Esophagus squamous epithelium (tissue), 5 donors: ENCODE data around the gene BMPER. TPM values are rescaled to one million over a fixed set of nuclear protein-coding genes. Genes with fewer than 3 reads are reported as not detected.

ENCODE experiments used
- DNase-seq: peaks from one replicate; lab custom pipeline; 2025; lab: John Stamatoyannopoulos, UW
- H3K27ac ChIP-seq, 4 donors: fragments of 200-600 bp; sonication (generic); one replicate each; pipeline ENCODE4 v1.5.1; 2016 to 2019; ENCODE audit warnings: mild to moderate bottlenecking in 1 of 4
- H3K27me3 ChIP-seq, 4 donors: fragments of 200-600 bp; sonication (generic); 1 replicate in 3 of 4; 2 replicates in 1 of 4; pipeline versions ENCODE4 v1.5.1 to v1.6.0; 2017 to 2021; ENCODE audit warnings: antibody characterized with exemption in 1 of 4
- H3K36me3 ChIP-seq, 3 donors: fragments of 200-600 bp; sonication (generic); one replicate each; pipeline ENCODE4 v1.5.1; 2016 to 2019
- H3K4me1 ChIP-seq, 3 donors: fragments of 200-600 bp; sonication (generic); one replicate each; pipeline ENCODE4 v1.5.1; 2017 to 2019
- H3K4me3 ChIP-seq, 4 donors: fragments of 200-600 bp; sonication (generic); 1 replicate in 3 of 4; 2 replicates in 1 of 4; pipeline ENCODE4 v1.5.1; 2016 to 2019; ENCODE audit warnings: mild to moderate bottlenecking in 2 of 4, moderate library complexity in 1 of 4
- H3K9me3 ChIP-seq, 3 donors: fragments of 200-600 bp; sonication (generic); one replicate each; pipeline ENCODE4 v1.5.1; 2016 to 2019
- POLR2A ChIP-seq, 4 donors: fragments of 450-650 bp; IDR thresholded peaks; one replicate each; pipeline ENCODE4 v1.6.1; 2017; ENCODE audit warnings: antibody characterized with exemption in 4 of 4, mild to moderate bottlenecking in 4 of 4, moderate library complexity in 3 of 4
- WGBS, 2 donors: methylation state at CpG; one replicate each; pipeline ENCODE4 v1.1.5; 2018; 5-methylcytosine and 5-hydroxymethylcytosine counted together
- intact Hi-C: fragments of 100-400 bp; cut with DNase I; formaldehyde crosslinking; loops from one replicate; pipeline ENCODE4 v1.15.0; 2022
- total RNA-seq, 4 donors: library from RNA; depleted of rRNA; stranded (reverse); fragments of >200 nt; gene quantifications; one replicate each; pipeline ENCODE4 v1.1.0, GENCODE V29; 2016
- TF ChIP-seq, protein P1 (sequence below), 6 experiments: fragments of 450-650 bp in 4 of 6; fragments of 200-600 bp in 2 of 6; sonication (generic) in 2 of 6; IDR thresholded peaks; one replicate each; pipeline ENCODE4 v1.5.1; 2016 to 2019; ENCODE audit warnings: antibody characterized with exemption in 6 of 6, mild to moderate bottlenecking in 4 of 6, moderate library complexity in 4 of 6
- donor health status: DM: yes; HTN: yes; CAD: no.

The BMPER gene
- total RNA-seq, 4 donors from 2014 or later: 0.11 to 0.76 (median 0.34) TPM

DNA sequence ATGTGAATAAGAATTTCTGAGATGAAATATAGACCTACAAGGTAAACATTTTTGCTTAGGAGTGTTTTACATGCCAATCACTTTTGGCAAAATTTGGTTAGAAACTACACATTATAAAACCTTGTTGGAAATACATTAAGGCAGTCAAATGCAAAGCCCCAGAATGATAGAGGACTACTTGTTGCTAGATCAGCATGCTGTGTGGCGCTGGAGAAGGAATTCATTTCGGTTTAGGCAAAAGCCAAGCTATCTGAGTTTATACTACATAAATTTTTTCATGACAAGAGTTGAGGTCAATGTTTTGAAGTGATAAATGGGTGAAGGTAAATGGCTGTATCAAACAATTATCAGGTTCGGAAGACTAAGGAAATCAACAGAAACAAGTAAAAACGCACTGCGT is 2.3 kb downstream of the BMPER start:
- Histone ChIP-seq H3K27ac (no peak overlapping the region), H3K4me1 (peaks cover 4 to 25% (median 7%) of the 10 kb centered on the region in 3 donors), H3K27me3 (peaks cover 0 to 57% (median 2%) of the 10 kb centered on the region in 4 donors), H3K36me3 (no peaks in the 10 kb centered on the region), H3K9me3 (no peaks in the 10 kb centered on the region), H3K4me3 (no peak overlapping the region)
- intact Hi-C loops: no loop called here
- TF ChIP-seq, protein P1, sequence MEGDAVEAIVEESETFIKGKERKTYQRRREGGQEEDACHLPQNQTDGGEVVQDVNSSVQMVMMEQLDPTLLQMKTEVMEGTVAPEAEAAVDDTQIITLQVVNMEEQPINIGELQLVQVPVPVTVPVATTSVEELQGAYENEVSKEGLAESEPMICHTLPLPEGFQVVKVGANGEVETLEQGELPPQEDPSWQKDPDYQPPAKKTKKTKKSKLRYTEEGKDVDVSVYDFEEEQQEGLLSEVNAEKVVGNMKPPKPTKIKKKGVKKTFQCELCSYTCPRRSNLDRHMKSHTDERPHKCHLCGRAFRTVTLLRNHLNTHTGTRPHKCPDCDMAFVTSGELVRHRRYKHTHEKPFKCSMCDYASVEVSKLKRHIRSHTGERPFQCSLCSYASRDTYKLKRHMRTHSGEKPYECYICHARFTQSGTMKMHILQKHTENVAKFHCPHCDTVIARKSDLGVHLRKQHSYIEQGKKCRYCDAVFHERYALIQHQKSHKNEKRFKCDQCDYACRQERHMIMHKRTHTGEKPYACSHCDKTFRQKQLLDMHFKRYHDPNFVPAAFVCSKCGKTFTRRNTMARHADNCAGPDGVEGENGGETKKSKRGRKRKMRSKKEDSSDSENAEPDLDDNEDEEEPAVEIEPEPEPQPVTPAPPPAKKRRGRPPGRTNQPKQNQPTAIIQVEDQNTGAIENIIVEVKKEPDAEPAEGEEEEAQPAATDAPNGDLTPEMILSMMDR (IDR thresholded peaks at IDR 0.05): no peak
- TF ChIP-seq POLR2A (IDR thresholded peaks at IDR 0.05): no peak
- no peak for DNase-seq
- WGBS, 2 donors: 91 to 96% methylated on average over 5 of the region's 5 CpGs

DNA sequence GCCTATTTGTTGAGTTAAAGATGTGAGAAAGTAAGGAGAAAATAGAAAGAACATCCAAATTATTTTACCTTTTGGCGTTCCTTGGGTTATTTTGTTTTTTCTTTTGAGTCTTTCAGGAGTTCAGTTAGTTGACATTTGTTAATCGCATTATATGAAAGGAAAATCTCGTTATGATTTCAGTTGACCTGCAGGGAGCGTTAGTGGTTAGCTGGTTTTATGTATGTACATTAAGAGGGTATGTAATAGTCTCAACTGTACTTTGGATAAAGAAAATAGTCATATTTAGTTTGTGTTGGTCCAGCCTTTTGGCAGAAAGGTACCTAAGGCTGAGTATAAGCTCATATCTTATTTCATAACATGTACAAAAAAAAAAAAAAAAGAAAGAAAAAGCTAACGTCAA is 4.0 kb downstream of the BMPER start:
- intact Hi-C loops: no loop called here
- Histone ChIP-seq H3K36me3 (no peaks in the 10 kb centered on the region), H3K9me3 (no peaks in the 10 kb centered on the region), H3K27me3 (peaks cover 0 to 41% (median 2%) of the 10 kb centered on the region in 4 donors), H3K4me3 (no peak overlapping the region), H3K27ac (no peak overlapping the region), H3K4me1 (peaks cover 4 to 17% (median 7%) of the 10 kb centered on the region in 3 donors)
- DNase-seq: no peak
- WGBS, 2 donors: 71 to 81% methylated on average over 5 of the region's 5 CpGs
- TF ChIP-seq POLR2A (IDR thresholded peaks at IDR 0.05): no peak
- TF ChIP-seq, protein P1 (IDR thresholded peaks at IDR 0.05): no peak

DNA sequence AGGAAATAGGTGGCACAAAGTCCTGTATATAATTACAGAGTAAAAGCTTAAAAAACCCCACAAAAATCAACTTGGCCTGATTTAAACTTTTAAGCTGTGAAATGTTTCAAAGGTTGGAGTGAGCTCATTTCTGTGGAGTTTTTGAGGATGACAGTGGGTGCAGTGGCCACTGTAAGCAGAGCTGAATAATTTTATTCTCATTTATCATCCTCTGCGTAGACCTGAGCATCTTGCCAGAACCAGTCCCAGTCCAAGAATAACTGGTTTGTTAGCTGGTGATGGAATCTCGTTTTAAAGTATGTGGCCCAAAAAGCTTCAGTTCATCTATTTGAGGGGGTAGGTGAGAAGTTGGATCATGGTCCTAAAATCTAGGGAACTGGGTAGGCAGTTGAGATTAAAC is 4.4 kb downstream of the BMPER start:
- Histone ChIP-seq H3K27ac (no peak overlapping the region), H3K4me3 (no peak overlapping the region), H3K27me3 (peaks cover 0 to 36% (median 2%) of the 10 kb centered on the region in 4 donors), H3K9me3 (no peaks in the 10 kb centered on the region), H3K36me3 (no peaks in the 10 kb centered on the region), H3K4me1 (peaks cover 2 to 12% (median 4%) of the 10 kb centered on the region in 3 donors)
- TF ChIP-seq POLR2A (IDR thresholded peaks at IDR 0.05): no peak
- TF ChIP-seq, protein P1 (IDR thresholded peaks at IDR 0.05): no peak
- 34 to 48% methylated on average over 2 of the region's 2 CpGs for WGBS, 2 donors
- DNase-seq: no peak
- intact Hi-C loops: no loop called here

DNA sequence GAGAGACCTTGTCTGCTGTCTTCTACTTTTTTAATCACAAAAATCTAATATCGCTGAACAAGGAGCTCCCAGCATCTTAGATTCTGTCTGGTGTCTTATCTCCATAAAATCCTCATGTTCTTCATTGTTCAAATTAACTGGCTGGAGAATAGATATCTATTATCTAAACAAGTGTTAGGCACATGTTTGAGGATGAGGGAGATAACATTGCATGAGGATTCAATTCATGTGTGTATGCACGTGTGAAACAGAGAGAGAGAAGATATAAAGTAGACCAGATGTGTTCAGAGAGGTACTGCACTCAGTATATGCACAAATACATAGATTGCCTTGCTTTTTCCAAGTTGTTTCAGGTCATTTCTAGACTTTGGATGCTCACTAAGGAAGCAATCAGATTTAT is 5.4 kb downstream of the BMPER start:
- Histone ChIP-seq H3K4me3 (no peak overlapping the region), H3K9me3 (no peaks in the 10 kb centered on the region), H3K4me1 (peaks cover 0 to 2% (median under 1%) of the 10 kb centered on the region in 3 donors), H3K36me3 (no peaks in the 10 kb centered on the region), H3K27ac (no peak overlapping the region), H3K27me3 (peaks cover 0 to 26% (median 0%) of the 10 kb centered on the region in 4 donors)
- 73 to 85% methylated on average over 2 of the region's 2 CpGs for WGBS, 2 donors
- no peak for DNase-seq
- intact Hi-C loops: no loop called here
- no peak for TF ChIP-seq POLR2A (IDR thresholded peaks at IDR 0.05)
- TF ChIP-seq, protein P1 (IDR thresholded peaks at IDR 0.05): no peak

DNA sequence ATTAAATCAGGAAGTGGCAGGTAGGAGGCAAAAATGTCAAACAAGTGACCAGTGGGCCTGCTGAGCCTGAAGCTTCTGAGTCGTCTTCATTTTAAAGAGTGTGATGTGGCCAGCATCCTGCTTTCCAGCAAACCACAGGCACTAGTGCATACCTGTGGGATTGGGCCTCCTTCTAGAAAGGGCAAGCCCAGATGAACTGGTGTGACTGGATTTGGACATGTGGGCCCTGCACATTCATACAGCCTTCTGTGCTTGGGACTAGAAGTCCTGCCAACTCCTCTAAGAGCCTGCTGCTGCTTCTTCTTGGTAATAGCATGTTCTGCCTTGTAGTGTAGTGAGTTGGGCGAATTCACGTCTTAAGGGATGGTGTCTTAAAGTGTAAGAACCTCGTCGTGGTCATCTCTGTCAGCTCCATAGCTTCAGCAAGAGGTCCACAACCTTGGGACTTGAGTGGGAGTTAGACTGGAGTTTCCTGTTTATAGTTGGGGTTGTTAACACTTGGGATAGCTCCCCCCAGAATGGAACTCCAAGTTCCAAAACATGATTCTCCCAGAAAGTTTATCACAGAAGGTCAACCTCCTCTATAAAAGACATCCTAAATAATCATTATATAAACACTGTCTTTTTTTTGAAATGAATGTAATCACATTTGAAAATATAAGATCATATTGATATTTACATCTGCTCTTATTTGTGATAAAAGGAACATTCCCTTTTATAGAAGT is 11.2 kb downstream of the BMPER start:
- intact Hi-C loops: no loop called here
- Histone ChIP-seq H3K36me3 (no peaks in the 10 kb centered on the region), H3K4me3 (no peak overlapping the region), H3K27ac (no peak overlapping the region), H3K4me1 (no peaks in the 10 kb centered on the region), H3K27me3 (no peaks in the 10 kb centered on the region), H3K9me3 (no peaks in the 10 kb centered on the region)
- TF ChIP-seq POLR2A (IDR thresholded peaks at IDR 0.05): no peak
- TF ChIP-seq, protein P1 (IDR thresholded peaks at IDR 0.05): no peak
- DNase-seq: no peak
- WGBS, 2 donors: 63 to 71% methylated on average over 5 of the region's 5 CpGs
